Glomerular visceral epithelial cell (primary cell): ENCODE measurements around the gene PRKCG.
"Not testable (repeated sequence)": the region's sequence is repeated elsewhere in the genome, so short reads cannot be mapped to it uniquely, and the experiment has no call there.

Experiments
- DNase-seq: peaks from one replicate; pipeline ENCODE4 v3.0.0-alpha.2; 2016; ENCODE audit errors: extremely low spot score

The PRKCG gene

DNA sequence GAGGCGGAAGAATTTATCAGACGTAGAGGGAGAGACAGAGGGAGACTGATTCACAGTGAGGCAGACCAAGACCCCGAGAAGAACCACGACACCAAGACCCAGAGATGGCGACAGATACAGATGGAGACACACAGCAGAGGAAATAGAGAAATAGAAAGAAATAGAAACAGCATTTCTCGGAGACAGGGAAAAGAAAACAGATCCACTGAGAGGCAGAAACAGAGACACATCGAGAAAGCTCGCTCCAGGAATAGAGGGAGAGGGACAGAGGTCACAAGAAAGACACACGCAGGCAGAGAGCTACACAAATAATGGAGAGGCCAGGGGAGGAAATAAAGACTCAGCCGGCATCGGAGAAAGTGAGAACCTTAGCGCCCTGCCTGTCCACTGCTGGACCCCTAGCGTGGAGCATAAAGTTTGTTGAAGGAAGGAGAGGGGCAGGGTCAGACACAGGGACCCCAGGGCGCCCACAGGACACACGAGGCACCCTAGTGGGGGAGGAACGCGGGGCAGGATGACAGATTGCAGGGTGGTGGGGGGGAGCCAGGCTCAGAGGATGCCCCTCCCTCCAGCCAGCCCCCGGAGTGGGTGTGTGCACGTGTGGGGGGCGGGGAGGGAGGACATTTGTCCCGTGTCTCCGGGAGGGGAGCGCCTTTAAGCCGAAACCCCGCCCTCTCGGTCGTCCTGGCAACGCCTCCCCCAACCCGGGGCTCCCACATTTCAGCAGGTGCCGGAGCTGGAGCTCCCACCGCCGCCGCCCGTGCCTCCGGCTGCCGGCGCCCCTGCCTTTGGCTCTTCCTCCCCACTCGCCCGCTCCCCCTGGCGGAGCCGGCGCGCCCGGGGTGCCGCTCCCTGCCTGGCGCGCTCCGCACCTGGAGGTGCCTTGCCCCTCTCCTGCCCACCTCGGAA lies at the start of gene PRKCG:
TSS of gene PRKCG (plus strand) at position 716 of the 909 bp plus-strand sequence. CDS start 298 bp downstream, outside the sequence.
- DNase-seq: peak; percentile 64

DNA sequence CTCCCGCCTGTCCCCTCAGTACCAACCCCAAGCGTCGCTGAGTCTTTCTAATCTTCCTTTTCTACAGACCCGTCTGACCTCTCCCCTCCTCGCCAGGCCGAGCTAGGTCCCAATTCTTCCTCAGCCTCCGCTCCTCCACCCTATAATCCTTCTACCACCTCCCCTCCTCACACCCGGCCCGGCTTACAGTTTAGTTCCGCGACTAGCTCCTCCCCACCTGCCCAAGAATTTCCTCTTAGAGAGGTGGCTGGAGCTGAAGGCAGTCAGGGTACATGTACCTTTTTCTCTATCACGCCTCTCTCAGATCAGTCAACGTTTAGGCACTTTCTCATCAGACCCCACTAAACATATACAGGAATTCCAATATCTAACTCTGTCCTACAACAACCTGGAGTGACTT lies 49.1 kb upstream of the PRKCG start:
- DNase-seq: not testable (repeated sequence)

DNA sequence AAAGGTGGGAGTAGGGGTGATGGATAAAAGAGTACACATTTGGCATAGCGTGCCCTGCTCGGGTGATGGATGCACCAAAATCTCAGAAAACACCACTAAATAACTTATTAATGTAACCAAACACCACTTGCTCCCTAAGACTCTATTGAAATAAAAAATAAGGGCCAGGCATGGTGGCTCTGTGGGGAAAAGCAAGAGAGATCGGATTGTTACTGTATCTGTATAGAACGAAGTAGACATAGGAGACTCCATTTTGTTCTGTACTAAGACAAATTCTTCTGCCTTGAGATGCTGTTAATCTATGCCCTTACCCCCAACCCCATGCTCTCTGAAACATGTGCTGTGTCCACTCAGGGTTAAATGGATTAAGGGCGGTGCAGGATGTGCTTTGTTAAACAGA lies 43.6 kb upstream of the PRKCG start:
- not testable (repeated sequence) for DNase-seq

DNA sequence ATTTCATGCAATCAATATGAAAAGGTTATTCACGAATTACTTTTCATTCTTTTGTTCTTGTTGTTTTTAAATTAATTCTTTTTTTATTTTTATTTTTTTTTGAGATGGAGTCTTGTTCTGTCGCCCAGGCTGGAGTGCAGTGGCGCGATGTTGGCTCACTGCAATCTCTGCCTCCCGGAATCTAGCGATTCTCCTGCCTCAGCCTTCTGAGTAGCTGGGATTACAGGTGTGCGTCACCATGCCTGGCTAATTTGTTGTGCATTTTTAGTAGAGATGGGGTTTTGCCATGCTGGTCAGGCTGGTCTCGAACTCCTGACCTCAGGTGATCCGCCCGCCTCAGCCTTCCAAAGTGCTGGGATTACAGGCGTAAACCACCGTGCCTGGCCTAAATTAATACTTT lies 41.8 kb upstream of the PRKCG start:
- not testable (repeated sequence) for DNase-seq

DNA sequence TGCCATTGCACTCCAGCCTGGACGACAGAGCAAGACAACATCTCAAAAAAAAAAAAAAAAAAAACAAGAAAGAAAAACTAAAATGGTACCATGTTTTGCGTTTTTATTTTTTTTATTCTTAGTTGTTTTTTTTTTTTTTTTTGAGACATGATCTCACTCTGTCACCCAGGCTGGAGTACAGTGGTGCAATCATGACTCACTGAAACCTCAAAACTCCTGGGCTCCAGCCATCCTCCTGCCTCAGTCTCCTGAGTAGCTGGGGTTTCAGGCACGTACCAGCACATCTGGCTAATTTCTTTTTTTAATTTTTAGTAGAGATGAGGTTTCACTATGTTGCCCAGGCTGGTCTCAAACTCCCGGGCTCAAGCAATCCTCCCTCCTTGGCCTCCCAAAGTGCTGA lies 41.1 kb upstream of the PRKCG start:
- peak; percentile 84 for DNase-seq

DNA sequence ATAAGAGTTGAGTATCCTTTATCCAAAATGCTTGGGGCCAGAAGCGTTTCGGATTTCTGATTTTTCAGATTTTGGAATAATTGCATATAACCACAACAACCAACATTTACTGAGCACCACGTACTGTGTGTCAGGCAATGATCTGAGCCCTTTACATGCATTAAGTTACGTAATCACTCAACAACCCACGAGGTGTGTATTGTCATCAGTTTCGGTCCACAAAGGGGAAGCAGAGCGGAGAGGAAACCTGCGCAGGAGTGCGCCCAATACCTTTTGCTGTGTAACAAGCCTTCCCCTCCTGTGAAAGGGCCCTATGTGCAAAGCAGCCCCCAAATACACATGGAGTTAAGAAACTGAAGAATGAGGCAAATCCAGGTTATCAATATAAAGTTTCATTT lies 37.1 kb upstream of the PRKCG start:
- no peak for DNase-seq

DNA sequence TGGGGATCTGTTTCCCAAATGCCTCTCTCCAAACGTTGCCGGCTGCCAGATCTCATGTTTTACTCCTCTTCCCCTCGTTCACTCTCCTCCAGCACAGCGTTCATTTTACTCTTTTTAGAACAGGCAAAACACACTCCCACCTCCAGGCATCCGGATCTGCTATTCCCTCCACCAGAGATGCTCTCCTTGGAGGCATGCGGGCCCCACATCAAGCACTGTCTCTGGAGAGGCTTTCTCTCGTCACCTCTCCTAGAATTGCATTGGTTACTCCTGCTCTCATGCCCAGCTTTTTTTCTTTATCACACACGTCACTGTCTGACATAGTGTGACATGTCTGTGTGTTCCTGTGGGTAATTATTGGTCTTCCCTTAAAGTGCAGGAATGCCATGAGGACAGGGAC lies 34.4 kb upstream of the PRKCG start:
- no peak for DNase-seq

DNA sequence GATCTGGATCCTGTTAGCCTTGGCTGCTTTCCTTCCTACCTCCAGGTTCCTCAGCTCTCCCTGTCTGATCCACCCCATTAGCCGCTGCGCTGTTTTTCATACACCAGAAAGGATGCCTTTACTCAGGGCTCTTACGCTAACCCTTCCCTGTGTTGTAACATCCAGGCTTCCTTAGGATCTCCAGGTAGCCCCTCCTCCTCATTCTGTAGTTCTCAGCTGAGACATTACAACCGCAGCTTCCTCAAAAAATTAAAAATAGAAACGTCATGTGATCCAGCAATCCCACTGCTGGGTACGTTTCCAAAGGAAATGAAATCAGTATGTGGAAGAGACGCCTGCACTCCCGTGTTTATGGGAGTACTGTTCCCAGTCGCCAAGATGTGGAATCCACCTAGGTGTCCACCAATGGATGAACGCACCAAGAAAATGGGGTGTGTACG lies 32.7 kb upstream of the PRKCG start:
- DNase-seq: no peak

DNA sequence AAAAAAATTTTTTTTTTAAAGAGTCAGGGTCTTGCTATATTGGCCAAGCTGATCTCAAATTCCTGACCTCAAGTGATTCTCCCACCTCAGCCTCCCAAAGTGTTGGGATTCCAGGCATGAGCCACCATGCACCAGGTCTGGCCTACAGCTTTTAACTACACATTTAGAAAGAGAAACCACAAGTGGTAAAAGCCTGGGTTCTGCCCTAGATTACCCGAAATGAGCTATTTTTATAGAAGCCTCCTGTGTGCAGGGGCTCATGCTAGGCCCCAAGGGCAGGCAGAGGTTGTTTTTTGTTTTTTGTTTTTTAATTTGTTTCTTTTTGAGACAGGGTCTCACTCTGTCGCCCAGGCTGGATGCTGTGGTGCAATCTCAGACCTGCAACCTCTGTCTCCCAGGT lies 28.3 kb upstream of the PRKCG start:
- DNase-seq: no peak

DNA sequence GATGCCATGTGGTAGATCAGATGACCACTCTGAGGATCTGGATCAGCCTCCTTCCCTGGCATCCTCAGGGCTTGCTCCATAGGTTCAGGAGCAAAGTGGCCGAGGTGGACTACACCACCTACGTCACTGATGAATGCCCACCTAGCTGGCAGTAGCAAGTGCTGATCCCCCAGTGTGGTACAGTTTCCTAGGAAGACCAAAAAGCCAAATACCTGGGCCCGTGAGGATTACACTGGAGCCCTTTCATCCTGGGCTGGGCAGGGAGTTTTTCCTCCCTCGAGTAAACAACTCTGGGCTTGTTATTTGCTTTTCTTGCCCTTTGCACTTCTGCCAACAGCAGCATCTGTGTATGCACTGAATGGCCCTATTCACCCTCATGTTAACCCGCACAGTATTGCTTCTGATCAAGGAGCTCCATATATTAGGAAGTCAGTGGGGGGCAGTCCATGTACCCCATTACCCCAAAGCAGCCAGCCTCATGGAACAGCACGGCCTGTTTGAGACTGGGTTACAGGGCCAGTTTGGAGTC lies 17.6 kb upstream of the PRKCG start:
- no peak for DNase-seq

DNA sequence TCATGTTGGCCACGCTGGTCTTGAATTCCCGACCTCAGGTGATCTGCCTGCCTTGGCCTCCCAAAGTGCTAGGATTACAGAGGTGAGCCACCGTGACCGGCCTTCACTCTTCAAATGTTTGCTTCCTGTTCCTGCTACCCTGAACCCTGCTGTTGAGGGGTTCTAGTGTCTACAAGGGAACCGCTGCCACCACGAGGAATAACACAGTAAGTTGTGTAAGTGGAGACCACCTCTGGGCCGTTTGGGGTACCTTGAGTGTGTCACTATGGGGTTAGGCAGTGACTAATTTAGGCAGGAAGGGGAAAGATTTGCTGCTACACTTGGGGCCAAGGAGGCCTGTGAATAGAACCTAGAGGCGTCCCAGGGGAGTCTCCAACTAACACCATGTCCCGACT lies 16.5 kb upstream of the PRKCG start:
- no peak for DNase-seq

DNA sequence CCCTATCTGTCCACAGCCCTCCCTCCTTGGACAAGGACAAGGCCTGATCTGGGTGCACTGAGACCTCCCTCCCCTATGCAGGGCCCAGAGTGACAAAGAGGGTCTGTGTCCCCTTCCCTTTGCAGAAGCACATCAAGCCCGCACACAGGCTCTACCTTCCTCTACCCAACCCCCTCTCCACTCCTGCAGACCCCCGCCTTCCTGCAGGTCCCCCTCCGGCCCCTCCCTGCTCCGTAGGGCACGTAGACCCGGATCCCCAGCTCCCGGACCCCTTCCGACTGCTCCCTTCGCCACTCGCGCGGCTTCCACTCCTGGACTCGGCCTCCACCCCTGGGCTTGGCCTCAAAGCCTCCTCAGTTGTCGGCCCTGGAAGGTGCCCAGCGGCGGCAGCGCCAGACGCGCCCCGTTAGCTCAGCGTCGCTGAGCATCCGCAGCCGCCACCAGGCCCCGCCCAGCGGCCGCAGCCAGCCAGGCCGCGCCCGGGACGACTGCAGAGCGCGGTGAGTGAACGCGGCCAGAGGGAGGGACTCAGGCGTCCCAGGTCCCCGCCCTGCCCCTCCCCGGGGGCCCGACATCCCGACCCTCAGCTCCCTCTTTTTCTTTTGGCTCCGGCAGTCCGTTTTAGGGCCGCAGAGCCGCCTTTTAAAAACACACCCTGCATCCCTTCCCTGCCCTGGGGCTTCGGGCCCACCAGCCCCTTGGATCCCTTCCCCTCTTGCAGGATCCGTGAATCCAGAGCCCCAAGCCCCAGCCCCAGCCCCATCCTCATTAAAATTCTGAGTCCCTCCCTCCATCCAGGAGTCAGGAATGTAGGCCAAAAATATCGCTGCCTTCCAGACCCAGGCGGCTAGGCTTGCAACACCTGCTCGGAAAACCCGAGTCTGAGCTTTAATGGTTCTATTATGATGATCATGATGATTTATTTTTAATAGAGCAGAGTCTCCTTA lies 15.8 kb upstream of the PRKCG start:
- peak; percentile 84 for DNase-seq

DNA sequence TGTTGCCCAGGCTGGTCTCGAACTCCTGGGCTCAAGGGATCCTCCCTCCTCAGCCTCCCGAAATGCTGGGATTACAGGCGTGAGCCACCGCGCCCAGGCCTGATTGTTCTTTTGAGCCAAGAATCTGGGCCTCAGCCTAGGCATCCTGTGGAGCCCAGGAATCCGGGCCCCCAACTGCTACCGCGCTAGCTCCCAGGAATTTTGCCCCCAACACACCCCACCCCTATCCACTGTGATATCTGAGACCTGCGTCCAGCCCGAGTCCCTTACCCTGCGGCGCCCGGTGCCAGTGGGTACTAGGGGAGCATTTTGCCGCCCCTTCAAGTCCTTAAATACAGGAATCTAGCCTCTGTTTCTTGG lies 15.2 kb upstream of the PRKCG start:
- DNase-seq: no peak

DNA sequence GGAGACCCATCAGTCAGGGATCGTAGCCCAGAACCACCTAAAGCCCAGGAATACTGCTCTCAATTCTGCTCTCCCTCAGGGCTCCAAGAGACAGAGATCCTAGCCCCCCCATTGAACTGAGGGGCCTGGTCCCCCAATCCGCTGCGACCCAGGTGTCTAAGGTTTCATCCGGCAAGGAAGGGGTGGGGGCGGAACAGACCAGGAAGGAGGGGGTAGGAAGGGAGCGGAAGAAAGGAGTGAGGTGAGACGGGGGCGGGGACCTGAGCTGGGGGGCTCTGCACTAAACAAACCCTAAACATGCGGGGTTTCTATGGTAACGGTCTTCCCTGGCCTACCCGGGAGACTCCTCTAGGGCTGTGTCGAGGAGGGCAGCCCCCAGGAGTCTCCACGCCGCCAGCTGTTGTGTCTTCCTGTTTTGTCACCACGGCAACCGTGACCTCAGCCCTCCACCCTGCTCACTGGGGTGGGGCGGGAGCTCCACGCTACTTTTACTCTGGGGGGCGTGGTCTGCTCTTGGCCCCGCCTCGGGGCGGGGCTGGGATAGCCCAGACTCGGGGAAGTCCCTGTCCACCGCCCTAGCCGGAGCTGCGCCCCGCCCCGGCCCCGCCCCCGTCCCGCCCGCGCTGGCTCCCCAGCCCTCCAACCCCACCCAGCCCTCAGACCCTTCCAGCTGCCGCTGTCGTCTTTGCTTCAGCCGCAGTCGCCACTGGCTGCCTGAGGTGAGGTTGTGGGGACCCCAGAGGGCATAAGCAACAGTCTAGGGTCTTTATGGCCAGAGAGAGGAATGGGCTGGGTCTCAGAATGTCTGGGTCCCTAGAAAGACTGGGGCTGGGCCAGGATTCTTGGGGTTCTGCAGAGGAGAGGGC lies 14.5 kb upstream of the PRKCG start, which contains the start of gene MYADM:
TSS of gene MYADM (plus strand) at position 659 of the 866 bp plus-strand sequence. CDS start 5,647 bp downstream, outside the sequence.
- DNase-seq: peak; percentile 100

DNA sequence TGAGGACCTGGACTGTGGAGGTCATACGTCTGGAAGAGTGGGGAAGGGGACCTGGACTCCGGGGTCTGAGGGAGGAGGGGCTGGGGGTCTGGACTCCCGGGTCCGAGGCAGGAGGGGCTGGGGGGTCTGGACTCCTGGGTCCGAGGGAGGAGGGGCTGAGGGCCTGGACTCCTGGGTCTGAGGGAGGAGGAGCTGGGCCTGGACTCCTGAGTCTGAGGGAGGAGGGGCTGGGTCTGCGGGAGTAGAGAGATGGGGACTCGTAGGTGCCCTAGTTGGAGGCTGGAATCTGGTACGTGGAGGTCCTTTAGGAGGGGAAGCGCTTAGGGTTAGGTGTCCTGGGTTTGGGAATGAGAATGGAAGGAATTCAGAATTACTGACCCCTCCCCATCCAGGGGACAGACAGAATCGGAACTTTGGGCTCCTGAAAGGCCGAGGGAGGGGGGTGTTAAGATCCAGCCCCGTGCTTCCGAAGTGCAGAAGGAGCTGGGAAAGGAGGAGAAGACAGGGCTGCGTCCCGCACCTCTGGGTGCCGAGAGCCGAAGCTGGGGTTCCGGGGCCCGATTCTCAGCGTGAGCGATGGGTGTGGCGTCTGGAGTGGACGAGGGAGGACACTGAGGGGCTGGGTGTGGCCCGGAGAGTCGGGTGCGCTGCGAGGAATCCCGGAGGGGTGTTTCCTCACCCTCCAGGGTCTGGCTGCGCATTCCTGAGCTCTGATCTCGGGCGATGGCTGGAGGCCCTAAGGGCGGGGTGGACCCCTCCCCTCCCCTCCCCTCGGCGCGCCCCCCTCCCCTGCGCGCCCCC lies 13.7 kb upstream of the PRKCG start:
- DNase-seq: peak; percentile 81

DNA sequence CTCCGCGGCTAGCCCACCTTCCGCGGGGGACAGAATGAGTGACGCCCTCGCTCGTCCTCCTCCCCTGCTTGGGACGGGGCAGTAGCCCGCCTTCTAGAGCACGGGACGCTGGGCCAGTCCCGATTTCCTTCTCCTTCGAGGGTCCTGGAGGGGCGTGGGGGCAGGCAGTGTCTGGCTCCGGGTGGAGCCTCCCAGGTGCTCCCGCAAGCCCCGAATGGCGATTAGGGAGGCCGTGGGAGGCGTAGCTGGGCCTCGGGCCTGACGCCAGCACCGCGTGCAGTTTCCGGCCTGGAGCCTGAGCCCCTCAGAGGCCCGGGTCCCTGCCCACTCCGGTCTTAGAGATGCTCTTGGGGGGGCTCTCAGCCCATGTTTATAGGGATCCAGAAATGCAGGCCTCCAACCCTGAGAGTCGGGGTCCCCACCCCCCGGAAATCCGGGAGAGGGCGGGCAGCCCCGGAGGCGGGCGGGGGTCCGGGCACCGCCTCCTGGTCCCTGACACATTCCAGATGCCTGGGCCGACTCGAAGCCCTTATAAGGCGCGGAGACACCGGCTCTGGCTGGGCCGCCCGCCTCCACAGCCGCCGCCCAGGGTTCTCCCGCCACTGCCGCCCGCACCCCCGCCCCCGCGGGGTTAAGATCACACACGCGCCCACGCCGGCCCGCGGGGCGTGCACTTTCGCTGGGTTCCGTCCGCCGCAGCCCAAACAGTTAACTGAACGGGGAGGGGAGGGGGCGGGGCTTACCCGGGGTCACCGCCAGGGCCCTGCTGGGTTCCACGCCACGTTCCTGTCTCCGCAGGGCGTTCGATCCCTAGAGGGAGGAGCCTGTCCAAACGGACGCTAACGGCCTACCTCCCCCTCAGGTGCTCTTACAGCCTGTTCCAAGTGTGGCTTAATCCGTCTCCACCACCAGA lies 12.8 kb upstream of the PRKCG start:
- DNase-seq: peak; percentile 93

DNA sequence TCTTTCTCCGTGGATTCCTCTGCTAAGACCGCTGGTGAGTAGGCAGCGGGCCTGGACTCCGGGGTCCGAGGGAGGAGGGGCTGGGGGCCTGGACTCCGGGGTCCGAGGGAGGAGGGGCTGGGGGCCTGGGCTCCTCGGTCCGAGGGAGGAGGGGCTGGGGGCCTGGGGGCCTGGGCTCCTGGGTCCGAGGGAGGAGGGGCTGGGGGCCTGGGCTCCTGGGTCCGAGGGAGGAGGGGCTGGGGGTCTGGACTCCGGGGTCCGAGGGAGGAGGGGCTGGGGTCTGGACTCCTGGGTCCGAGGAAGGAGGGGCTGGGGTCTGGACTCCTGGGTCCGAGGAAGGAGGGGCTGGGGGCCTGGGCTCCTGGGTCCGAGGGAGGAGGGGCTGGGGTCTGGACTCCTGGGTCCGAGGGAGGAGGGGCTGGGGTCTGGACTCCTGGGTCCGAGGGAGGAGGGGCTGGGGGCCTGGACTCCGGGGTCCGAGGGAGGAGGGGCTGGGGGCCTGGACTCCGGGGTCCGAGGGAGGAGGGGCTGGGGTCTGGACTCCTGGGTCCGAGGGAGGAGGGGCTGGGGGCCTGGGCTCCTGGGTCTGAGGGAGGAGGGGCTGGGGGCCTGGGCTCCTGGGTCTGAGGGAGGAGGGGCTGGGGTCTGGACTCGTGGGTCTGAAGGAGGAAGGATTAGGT lies 12.1 kb upstream of the PRKCG start:
- DNase-seq: not testable (repeated sequence)

DNA sequence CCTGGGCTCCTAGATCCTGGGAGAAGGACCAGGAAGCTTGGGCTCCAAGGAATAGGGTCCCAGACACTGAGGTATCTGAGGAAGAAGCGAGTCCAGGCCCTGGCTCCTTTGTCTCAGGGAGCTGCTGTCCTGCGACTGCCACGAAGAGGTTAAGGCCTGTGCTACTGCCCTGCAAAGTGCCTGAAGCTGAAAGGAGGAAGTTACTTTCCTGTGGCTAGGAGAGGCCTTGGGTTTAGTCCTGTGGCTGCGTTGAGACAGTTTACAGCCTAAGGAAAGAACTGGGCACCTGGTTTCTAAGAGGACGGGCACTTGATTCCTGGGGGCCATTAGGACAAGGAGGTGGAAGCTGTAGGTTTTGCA lies 11.5 kb upstream of the PRKCG start:
- DNase-seq: no peak

DNA sequence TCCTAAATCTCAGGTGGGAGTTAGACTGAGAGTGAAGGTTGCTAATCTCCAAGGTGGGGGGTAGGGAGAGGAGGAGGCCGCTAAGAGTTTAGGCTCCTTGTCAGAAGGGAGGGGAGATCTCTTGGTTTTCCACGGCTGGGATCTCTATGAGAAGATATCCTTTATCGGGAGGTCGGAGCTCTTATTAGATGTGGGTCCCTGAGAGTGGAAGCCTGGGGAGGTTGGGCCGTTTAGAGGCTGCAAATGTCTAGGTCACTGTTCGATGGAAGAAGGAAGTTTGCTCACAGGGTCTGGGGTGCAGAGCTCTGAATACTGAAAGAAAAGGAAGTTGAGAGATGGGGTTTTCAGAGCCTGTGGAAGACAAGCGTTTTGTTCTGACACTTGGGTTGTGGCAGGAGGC lies 10.5 kb upstream of the PRKCG start:
- no peak for DNase-seq
